Endodermal cell (in vitro differentiated cells): ENCODE data around the gene KCND1. TPM values are rescaled to one million over a fixed set of nuclear protein-coding genes. Genes with fewer than 3 reads are reported as not detected.

ENCODE experiments used
- DNase-seq: peaks from one replicate; pipeline ENCODE4 v3.0.0-alpha.2; 2017
- H3K27ac ChIP-seq: 2 replicates; pipeline ENCODE4 v1.5.1; 2013; ENCODE audit warnings: mild to moderate bottlenecking, low read depth, low read length, moderate library complexity
- H3K27me3 ChIP-seq: 2 replicates; pipeline ENCODE4 v1.6.1; 2013; ENCODE audit warnings: mild to moderate bottlenecking, low read length, moderate library complexity; ENCODE audit not compliant: insufficient read depth, control insufficient read depth, poor library complexity, severe bottlenecking
- H3K36me3 ChIP-seq: 2 replicates; pipeline ENCODE4 v1.7.0; 2013; ENCODE audit warnings: mild to moderate bottlenecking, low read length, moderate library complexity; ENCODE audit not compliant: control insufficient read depth, insufficient read depth
- H3K4me1 ChIP-seq: one replicate; pipeline ENCODE4 v1.7.0; 2013; ENCODE audit warnings: low read length; ENCODE audit not compliant: control insufficient read depth, insufficient read depth
- H3K4me3 ChIP-seq: 2 replicates; pipeline ENCODE4 v1.5.1; 2013; ENCODE audit warnings: mild to moderate bottlenecking, low read length, moderate library complexity
- H3K9ac ChIP-seq: 2 replicates; pipeline ENCODE4 v1.6.1; 2013; ENCODE audit warnings: mild to moderate bottlenecking, low read length, moderate library complexity; ENCODE audit not compliant: poor library complexity, severe bottlenecking; ENCODE audit errors: extremely low read depth
- H3K9me3 ChIP-seq: 2 replicates; pipeline ENCODE4 v1.6.1; 2013; ENCODE audit warnings: mild to moderate bottlenecking, low read length, moderate library complexity; ENCODE audit not compliant: control insufficient read depth
- H3K27ac Mint-ChIP-seq: 2 replicates; pipeline ENCODE4 v1.8.0; 2020; ENCODE audit warnings: mixed read lengths
- H3K27me3 Mint-ChIP-seq: 2 replicates; pipeline ENCODE4 v1.8.0; 2021; ENCODE audit warnings: mild to moderate bottlenecking, mixed read lengths; ENCODE audit not compliant: insufficient read depth
- H3K36me3 Mint-ChIP-seq: 2 replicates; pipeline ENCODE4 v1.8.0; 2020; ENCODE audit warnings: low read depth, mixed read lengths
- H3K4me1 Mint-ChIP-seq: 2 replicates; pipeline ENCODE4 v1.8.0; 2020; ENCODE audit warnings: mixed read lengths
- H3K4me3 Mint-ChIP-seq: 2 replicates; pipeline ENCODE4 v1.8.0; 2020; ENCODE audit warnings: mild to moderate bottlenecking, moderate library complexity, mixed read lengths
- H3K9me3 Mint-ChIP-seq: 2 replicates; pipeline ENCODE4 v1.8.0; 2020; ENCODE audit warnings: mild to moderate bottlenecking, mixed read lengths
- CTCF ChIP-seq: fragments of 200-600 bp; sonication (generic); conservative IDR thresholded peaks from 2 replicates; pipeline ENCODE4 v1.5.0; 2021; ENCODE audit warnings: antibody characterized with exemption, mild to moderate bottlenecking
- WGBS, 2 experiments: methylation state at CpG; one replicate each; pipeline versions ENCODE4 v1.1.5 to v1.1.7; 2013; ENCODE audit warnings: missing lambda C conversion rate in 2 of 2, mixed read lengths in 1 of 2; ENCODE audit not compliant: insufficient coverage in 1 of 2, insufficient read length in 1 of 2; 5-methylcytosine and 5-hydroxymethylcytosine counted together
- total RNA-seq, 2 donors: library from RNA; stranded (reverse); fragmentation: NEBNext Ultra II Directional in 1 of 2; extraction: Animal tissue kit (Norgen Biotek cat#: 25700) in 1 of 2; gene quantifications; 2 replicates in 1 of 2; 3 replicates in 1 of 2; pipeline ENCODE4 v1.2.1, GENCODE V29; 2021

The KCND1 gene
- total RNA-seq, 2 donors from 2014 or later: 3.6 to 7.0 TPM

- H3K9ac ChIP-seq: peak overlapping the region; percentile 41
- H3K36me3 ChIP-seq: peaks cover 24% of the 10 kb centered on the region
- H3K27me3 ChIP-seq: no peaks in the 10 kb centered on the region
- peaks cover 11% of the 10 kb centered on the region for H3K36me3 Mint-ChIP-seq
- H3K27me3 Mint-ChIP-seq: no peaks in the 10 kb centered on the region
- no peak for TF ChIP-seq CTCF
- 3 to 60% methylated on average over 1 to 54 of the region's 61 CpGs for WGBS, 2 experiments
- H3K9me3 ChIP-seq: no peaks in the 10 kb centered on the region
- peak overlapping the region; percentile 84 for H3K4me3 ChIP-seq
- H3K4me1 ChIP-seq: no peaks in the 10 kb centered on the region
- H3K4me1 Mint-ChIP-seq: peaks cover 8% of the 10 kb centered on the region
- peaks cover 63% of the 10 kb centered on the region for H3K9me3 Mint-ChIP-seq
- no peak overlapping the region for H3K27ac ChIP-seq
- DNase-seq: no peak
- H3K4me3 Mint-ChIP-seq: peak overlapping the region; percentile 91
- peak overlapping the region; percentile 84 for H3K27ac Mint-ChIP-seq
Observed at GRCh38 chrX:48956728-48957414, 14.8 kb downstream of the KCND1 start.

- H3K27me3 ChIP-seq: no peaks in the 10 kb centered on the region
- H3K36me3 Mint-ChIP-seq: peaks cover 15% of the 10 kb centered on the region
- no peak for DNase-seq
- peaks cover 2% of the 10 kb centered on the region for H3K4me1 Mint-ChIP-seq
- no peak overlapping the region for H3K27ac ChIP-seq
- no peak overlapping the region for H3K4me3 ChIP-seq
- H3K27me3 Mint-ChIP-seq: no peaks in the 10 kb centered on the region
- 92% methylated on average over 1 of the region's 1 CpG; no CpG with 5 or more reads in 1 of the 2 experiments for WGBS, 2 experiments
- no peaks in the 10 kb centered on the region for H3K9me3 ChIP-seq
- H3K4me1 ChIP-seq: no peaks in the 10 kb centered on the region
- no peak overlapping the region for H3K9ac ChIP-seq
- H3K36me3 ChIP-seq: peaks cover 5% of the 10 kb centered on the region
- H3K4me3 Mint-ChIP-seq: no peak overlapping the region
- H3K27ac Mint-ChIP-seq: peak overlapping the region; percentile 30
- peaks cover 45% of the 10 kb centered on the region for H3K9me3 Mint-ChIP-seq
- no peak for TF ChIP-seq CTCF
Observed at GRCh38 chrX:48948589-48948988, 23.1 kb downstream of the KCND1 start.

GRCh38 chrX:48945517-48946348 lies 25.9 kb downstream of the KCND1 start:
- Histone ChIP-seq H3K9ac (no peak overlapping the region), H3K4me3 (no peak overlapping the region), H3K4me1 (no peaks in the 10 kb centered on the region), H3K36me3 (peaks cover 10% of the 10 kb centered on the region), H3K27me3 (no peaks in the 10 kb centered on the region), H3K9me3 (no peaks in the 10 kb centered on the region), H3K27ac (no peak overlapping the region)
- Mint-ChIP-seq H3K36me3 (peaks cover 23% of the 10 kb centered on the region), H3K4me1 (peaks cover 2% of the 10 kb centered on the region), H3K27me3 (no peaks in the 10 kb centered on the region), H3K4me3 (no peak overlapping the region), H3K27ac (peak overlapping the region; percentile 84), H3K9me3 (peaks cover 46% of the 10 kb centered on the region)
- DNase-seq: peak; percentile 80
- TF ChIP-seq CTCF: peak; percentile 88
- WGBS, 2 experiments: 66 to 100% methylated on average over 1 to 8 of the region's 8 CpGs
